ENCODE data around the gene OLFML2B. TPM values are rescaled to one million over a fixed set of nuclear protein-coding genes. Genes with fewer than 3 reads are reported as not detected.

The OLFML2B gene
- total and polyA plus RNA-seq, 12 donors, result 5.5 to 24.4 (median 15.7) TPM

- H3K9me3 ChIP-seq (replicated peaks in 1 of 3), result no peaks in the 10 kb centered on the region
- no peak overlapping the region for H3K4me3 ChIP-seq
- intact Hi-C loops (cut with DNase I), result no loop called here
- 88 to 92% (median 90%) methylated on average over 3 of the region's 3 CpGs for WGBS, 4 donors
- peaks cover 0 to 24% of the 10 kb centered on the region in 2 donors for H3K4me1 ChIP-seq (replicated peaks in 1 of 2)
- H3K27me3 ChIP-seq, result no peaks in the 10 kb centered on the region
- TF ChIP-seq POLR2A (IDR thresholded peaks at IDR 0.05) (no peak), CTCF (IDR thresholded peaks at IDR 0.05) (no peak)
- no peak for DNase-seq
- peaks cover 0 to 10% of the 10 kb centered on the region in 2 donors for H3K36me3 ChIP-seq (replicated peaks in 1 of 2)
- H3K27ac ChIP-seq, result no peak overlapping the region
Observed at GRCh38 chr1:161956930-161957329, 66.7 kb downstream of the OLFML2B start.

- Histone ChIP-seq H3K36me3 (replicated peaks in 1 of 2) (peaks cover 0 to 10% of the 10 kb centered on the region in 2 donors), H3K4me3 (no peak overlapping the region), H3K27ac (no peak overlapping the region), H3K4me1 (replicated peaks in 1 of 2) (peaks cover 0 to 16% of the 10 kb centered on the region in 2 donors), H3K27me3 (no peaks in the 10 kb centered on the region), H3K9me3 (replicated peaks in 1 of 3) (no peaks in the 10 kb centered on the region)
- 91 to 97% (median 94%) methylated on average over 4 of the region's 4 CpGs for WGBS, 4 donors
- TF ChIP-seq CTCF (IDR thresholded peaks at IDR 0.05), result no peak
- no peak for TF ChIP-seq POLR2A (IDR thresholded peaks at IDR 0.05)
- no peak for DNase-seq
- intact Hi-C loops (cut with DNase I), result no loop called here
Observed at GRCh38 chr1:161956097-161956496, 67.6 kb downstream of the OLFML2B start.

GRCh38 chr1:161955606-161956005 is 68.1 kb downstream of the OLFML2B start:
- peaks cover 0 to 10% of the 10 kb centered on the region in 2 donors for H3K36me3 ChIP-seq (replicated peaks in 1 of 2)
- peaks cover 0 to 15% of the 10 kb centered on the region in 2 donors for H3K4me1 ChIP-seq (replicated peaks in 1 of 2)
- H3K27me3 ChIP-seq, result no peaks in the 10 kb centered on the region
- DNase-seq, result no peak
- no peak overlapping the region for H3K27ac ChIP-seq
- no peaks in the 10 kb centered on the region for H3K9me3 ChIP-seq (replicated peaks in 1 of 3)
- intact Hi-C loops (cut with DNase I), result no loop called here
- H3K4me3 ChIP-seq, result no peak overlapping the region
- TF ChIP-seq CTCF (IDR thresholded peaks at IDR 0.05) (no peak), POLR2A (IDR thresholded peaks at IDR 0.05) (no peak)
- WGBS, 4 donors, result 91 to 100% (median 99%) methylated on average over 2 of the region's 2 CpGs

GRCh38 chr1:161954466-161954865 is 69.2 kb downstream of the OLFML2B start:
- H3K27ac ChIP-seq, result no peak overlapping the region
- H3K4me3 ChIP-seq, result no peak overlapping the region

More at GRCh38 chr1:161954466-161954865, 69.2 kb downstream of the OLFML2B start:
- Histone ChIP-seq H3K9me3 (replicated peaks in 1 of 3) (no peaks in the 10 kb centered on the region), H3K36me3 (replicated peaks in 1 of 2) (peaks cover 0 to 10% of the 10 kb centered on the region in 2 donors), H3K4me1 (replicated peaks in 1 of 2) (peaks cover 0 to 23% of the 10 kb centered on the region in 2 donors), H3K27me3 (no peaks in the 10 kb centered on the region)
- intact Hi-C loops (cut with DNase I), result no loop called here
- DNase-seq, result no peak
- no peak for TF ChIP-seq CTCF (IDR thresholded peaks at IDR 0.05)
- TF ChIP-seq POLR2A (IDR thresholded peaks at IDR 0.05), result no peak
